Natural killer cell (primary cell): Measurements from ENCODE around the gene PRM3. TPM values are rescaled to one million over a fixed set of nuclear protein-coding genes. Genes with fewer than 3 reads are reported as not detected.

Experiments
- ATAC-seq, 3 donors: fragments of 150-1000 bp in 2 of 3; fragments of 200-7000 bp in 1 of 3; cut with Tn5 transposase; 1 replicate in 1 of 3; 2 replicates in 2 of 3; pipeline ENCODE4 v1.10.0; 2021; ENCODE audit warnings: mild to moderate bottlenecking in 2 of 3, moderate library complexity in 2 of 3
- DNase-seq, 2 donors: peaks; one replicate each; pipeline versions ENCODE4 v3.0.0 to v3.0.0-alpha.2; 2013 to 2021; ENCODE audit warnings: mixed read lengths in 1 of 2
- H3K27ac ChIP-seq: one replicate; pipeline ENCODE4 v1.5.1; 2013; ENCODE audit warnings: mild to moderate bottlenecking, low read length
- H3K27me3 ChIP-seq: one replicate; pipeline ENCODE4 v1.6.1; 2013; ENCODE audit warnings: low read length; ENCODE audit not compliant: control insufficient read depth, insufficient read depth
- H3K36me3 ChIP-seq: one replicate; pipeline ENCODE4 v1.6.1; 2013; ENCODE audit warnings: low read length; ENCODE audit not compliant: control insufficient read depth, insufficient read depth
- H3K4me1 ChIP-seq: one replicate; pipeline ENCODE4 v1.6.1; 2013; ENCODE audit warnings: low read length; ENCODE audit not compliant: control insufficient read depth, insufficient read depth
- H3K4me3 ChIP-seq: one replicate; pipeline ENCODE4 v1.5.1; 2013; ENCODE audit warnings: low read length
- H3K9me3 ChIP-seq: one replicate; pipeline ENCODE4 v1.6.1; 2013; ENCODE audit warnings: low read length; ENCODE audit not compliant: control insufficient read depth, insufficient read depth
- H3K27ac Mint-ChIP-seq, 2 donors: one replicate each; pipeline ENCODE4 v1.8.0; 2022; ENCODE audit warnings: mild to moderate bottlenecking in 2 of 2, mixed read lengths in 2 of 2, moderate library complexity in 1 of 2
- H3K27me3 Mint-ChIP-seq, 2 donors: one replicate each; pipeline ENCODE4 v1.8.0; 2022; ENCODE audit warnings: low read depth in 2 of 2, mixed read lengths in 2 of 2
- H3K36me3 Mint-ChIP-seq: one replicate; pipeline ENCODE4 v1.8.0; 2022; ENCODE audit warnings: mixed read lengths
- H3K4me1 Mint-ChIP-seq, 2 donors: one replicate each; pipeline ENCODE4 v1.8.0; 2022; ENCODE audit warnings: mixed read lengths in 2 of 2
- H3K4me3 Mint-ChIP-seq: one replicate; pipeline ENCODE4 v1.8.0; 2022; ENCODE audit warnings: mild to moderate bottlenecking, moderate library complexity, mixed read lengths
- H3K9me3 Mint-ChIP-seq, 2 donors: one replicate each; pipeline ENCODE4 v1.8.0; 2022; ENCODE audit warnings: mixed read lengths in 2 of 2
- WGBS: methylation state at CpG from one replicate; pipeline ENCODE4 v1.1.7; 2013; ENCODE audit warnings: missing lambda C conversion rate; ENCODE audit not compliant: insufficient coverage; 5-methylcytosine and 5-hydroxymethylcytosine counted together
- intact Hi-C: fragments of 100-400 bp; cut with micrococcal nuclease; formaldehyde crosslinking; loops from one replicate; pipeline ENCODE4 v1.14.2; 2022
- total RNA-seq, 4 donors: library from RNA; stranded (reverse); fragments of 120-200 nt in 1 of 4; gene quantifications; one replicate each; pipeline versions ENCODE4 v1.2.3 to v1.2.4, GENCODE V29; 2013 to 2022
- TF ChIP-seq, protein P1 (sequence below): fragments of 200-600 bp; IDR thresholded peaks from one replicate; pipeline ENCODE4 v1.8.0; 2022; ENCODE audit warnings: antibody characterized with exemption

Gene PRM3
- total RNA-seq, 3 donors from 2014 or later (not counting 1 experiment from before 2014, with no cell fraction given), result not detected

DNA sequence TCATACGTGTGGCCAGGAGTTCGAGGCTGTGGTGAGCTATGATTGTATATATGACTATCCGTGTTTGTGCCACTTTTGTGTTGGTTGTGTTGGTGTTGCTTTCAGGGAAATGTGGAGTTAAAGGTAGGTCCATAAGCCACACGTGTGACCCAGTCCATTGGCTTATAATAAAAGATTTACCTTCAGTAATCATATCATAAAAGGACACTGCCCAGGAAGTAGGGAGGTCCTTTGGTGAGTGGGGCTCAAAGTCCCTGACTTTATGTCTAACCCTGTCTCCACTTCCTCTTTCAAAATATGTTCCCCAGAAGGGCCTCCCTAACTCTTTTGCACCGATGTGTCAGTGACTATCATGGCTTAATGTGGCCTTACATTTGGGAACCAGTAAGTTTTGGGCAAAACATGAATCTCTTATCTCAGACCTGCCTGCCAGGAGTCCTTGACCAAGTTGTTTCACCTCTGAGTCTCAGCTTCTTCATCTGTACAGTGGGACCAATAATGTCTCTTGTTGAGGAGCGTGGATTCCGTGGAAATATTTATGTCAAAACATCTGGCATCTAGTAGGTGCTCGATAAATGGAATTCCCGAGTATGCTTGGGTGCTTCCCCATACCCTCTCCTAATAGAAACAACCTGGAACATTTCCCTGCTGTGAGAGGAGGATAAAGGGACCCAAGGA lies 9.1 kb downstream of the PRM3 start:
- TF ChIP-seq, protein P1, sequence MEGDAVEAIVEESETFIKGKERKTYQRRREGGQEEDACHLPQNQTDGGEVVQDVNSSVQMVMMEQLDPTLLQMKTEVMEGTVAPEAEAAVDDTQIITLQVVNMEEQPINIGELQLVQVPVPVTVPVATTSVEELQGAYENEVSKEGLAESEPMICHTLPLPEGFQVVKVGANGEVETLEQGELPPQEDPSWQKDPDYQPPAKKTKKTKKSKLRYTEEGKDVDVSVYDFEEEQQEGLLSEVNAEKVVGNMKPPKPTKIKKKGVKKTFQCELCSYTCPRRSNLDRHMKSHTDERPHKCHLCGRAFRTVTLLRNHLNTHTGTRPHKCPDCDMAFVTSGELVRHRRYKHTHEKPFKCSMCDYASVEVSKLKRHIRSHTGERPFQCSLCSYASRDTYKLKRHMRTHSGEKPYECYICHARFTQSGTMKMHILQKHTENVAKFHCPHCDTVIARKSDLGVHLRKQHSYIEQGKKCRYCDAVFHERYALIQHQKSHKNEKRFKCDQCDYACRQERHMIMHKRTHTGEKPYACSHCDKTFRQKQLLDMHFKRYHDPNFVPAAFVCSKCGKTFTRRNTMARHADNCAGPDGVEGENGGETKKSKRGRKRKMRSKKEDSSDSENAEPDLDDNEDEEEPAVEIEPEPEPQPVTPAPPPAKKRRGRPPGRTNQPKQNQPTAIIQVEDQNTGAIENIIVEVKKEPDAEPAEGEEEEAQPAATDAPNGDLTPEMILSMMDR, result no peak
- intact Hi-C loops, result no loop called here
- Mint-ChIP-seq H3K27me3 (peaks cover 8 to 9% of the 10 kb centered on the region in 2 donors), H3K4me3 (no peak overlapping the region), H3K9me3 (no peaks in the 10 kb centered on the region), H3K4me1 (peaks cover 6 to 10% of the 10 kb centered on the region in 2 donors), H3K27ac (peak overlapping the region in 1 of 2 donors; percentile 24), H3K36me3 (no peaks in the 10 kb centered on the region)
- H3K36me3 ChIP-seq, result no peaks in the 10 kb centered on the region
- no peaks in the 10 kb centered on the region for H3K27me3 ChIP-seq
- WGBS, result 69% methylated on average over 7 of the region's 9 CpGs
- H3K9me3 ChIP-seq, result no peaks in the 10 kb centered on the region
- ATAC-seq (no peak), DNase-seq (no peak)
- H3K4me3 ChIP-seq, result no peak overlapping the region
- H3K4me1 ChIP-seq, result peaks cover 10% of the 10 kb centered on the region
- no peak overlapping the region for H3K27ac ChIP-seq

DNA sequence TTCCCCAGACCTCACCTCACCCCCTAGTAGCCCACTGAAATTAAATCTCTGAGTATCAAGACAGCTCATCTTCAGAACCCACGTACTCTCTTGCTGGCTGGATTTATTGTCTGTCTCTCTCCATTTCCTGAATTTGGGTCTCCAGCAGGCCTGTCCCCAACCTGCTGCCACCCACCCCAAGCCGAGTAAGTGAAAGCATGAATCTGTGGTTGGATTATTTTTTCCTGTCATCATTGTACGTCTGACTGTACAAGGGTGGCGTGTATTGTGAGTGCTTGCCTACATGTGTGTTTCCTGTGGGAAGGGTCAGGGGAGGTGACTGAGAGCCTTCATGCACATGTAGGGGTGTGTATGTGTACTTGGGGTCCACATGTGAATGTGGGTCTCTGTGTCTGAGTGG lies 9.7 kb downstream of the PRM3 start:
- peak; percentile 31 to 63 (median 50) for ATAC-seq
- H3K4me3 ChIP-seq, result no peak overlapping the region
- H3K27me3 Mint-ChIP-seq, result peaks cover 8 to 9% of the 10 kb centered on the region in 2 donors
- intact Hi-C loops, result no loop called here
- TF ChIP-seq, protein P1, result no peak
- peaks cover 9 to 11% of the 10 kb centered on the region in 2 donors for H3K4me1 Mint-ChIP-seq
- no peak overlapping the region for H3K27ac ChIP-seq
- H3K4me1 ChIP-seq, result peaks cover 16% of the 10 kb centered on the region
- DNase-seq, result peak in 1 of 2 donors; percentile 62
- no peaks in the 10 kb centered on the region for H3K36me3 Mint-ChIP-seq
- H3K27me3 ChIP-seq, result no peaks in the 10 kb centered on the region
- H3K9me3 ChIP-seq, result no peaks in the 10 kb centered on the region
- H3K27ac Mint-ChIP-seq, result peak overlapping the region in 1 of 2 donors; percentile 24
- H3K36me3 ChIP-seq, result no peaks in the 10 kb centered on the region
- H3K9me3 Mint-ChIP-seq, result no peaks in the 10 kb centered on the region
- H3K4me3 Mint-ChIP-seq, result no peak overlapping the region
- WGBS, result 10% methylated on average over 4 of the region's 4 CpGs

DNA sequence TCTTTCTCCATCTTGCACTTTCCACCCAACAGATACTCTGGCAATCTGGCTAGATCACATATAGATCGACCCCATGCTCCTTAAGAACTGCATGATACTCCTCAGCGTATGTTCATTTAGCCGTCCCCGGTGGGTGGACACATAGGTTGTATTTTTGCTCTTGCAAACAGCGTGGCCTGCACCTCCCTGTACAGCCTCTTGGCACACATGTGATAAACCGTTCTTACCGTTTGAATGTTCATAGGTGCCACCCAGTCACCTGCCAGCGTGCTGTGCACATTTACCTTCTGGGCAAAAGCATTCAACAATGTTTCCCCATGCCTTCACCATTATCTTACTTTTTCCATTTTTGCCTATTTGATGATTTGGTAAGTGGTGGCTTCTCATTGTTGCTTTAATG lies 10.5 kb downstream of the PRM3 start:
- intact Hi-C loops, result no loop called here
- Mint-ChIP-seq H3K27me3 (peaks cover 3 to 8% of the 10 kb centered on the region in 2 donors), H3K36me3 (no peaks in the 10 kb centered on the region), H3K9me3 (no peaks in the 10 kb centered on the region), H3K4me1 (peaks cover 15 to 18% of the 10 kb centered on the region in 2 donors), H3K27ac (no peak overlapping the region), H3K4me3 (no peak overlapping the region)
- peaks cover 24% of the 10 kb centered on the region for H3K4me1 ChIP-seq
- H3K9me3 ChIP-seq, result no peaks in the 10 kb centered on the region
- ATAC-seq, result no peak
- no peak overlapping the region for H3K4me3 ChIP-seq
- 92% methylated on average over 8 of the region's 8 CpGs for WGBS
- H3K27ac ChIP-seq, result no peak overlapping the region
- no peaks in the 10 kb centered on the region for H3K27me3 ChIP-seq
- no peaks in the 10 kb centered on the region for H3K36me3 ChIP-seq
- DNase-seq, result no peak
- TF ChIP-seq, protein P1, result no peak

DNA sequence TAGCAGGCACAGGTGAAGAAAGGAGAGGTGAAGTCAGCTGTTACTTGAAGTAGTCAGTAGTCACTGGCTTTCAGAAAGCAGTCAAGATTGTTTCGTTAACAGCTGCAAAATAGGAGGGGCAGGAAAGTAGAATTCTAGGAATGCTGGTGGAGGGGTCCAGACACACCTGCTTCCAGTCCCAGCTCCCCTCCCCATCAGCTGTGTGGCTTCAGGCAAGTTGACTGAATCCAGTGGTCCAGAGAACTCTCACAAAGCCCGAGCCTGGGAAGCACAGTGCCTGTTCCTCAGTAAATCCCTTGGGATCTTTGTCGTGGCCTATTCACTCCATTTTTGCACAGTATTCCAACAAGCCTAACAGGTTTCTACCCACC lies 12.8 kb downstream of the PRM3 start:
- H3K4me3 Mint-ChIP-seq, result no peak overlapping the region
- peaks cover 22 to 30% of the 10 kb centered on the region in 2 donors for H3K4me1 Mint-ChIP-seq
- no peak overlapping the region for H3K27ac Mint-ChIP-seq
- no peak for ATAC-seq
- Histone ChIP-seq H3K27ac (no peak overlapping the region), H3K36me3 (no peaks in the 10 kb centered on the region), H3K4me3 (no peak overlapping the region), H3K4me1 (peaks cover 37% of the 10 kb centered on the region), H3K9me3 (no peaks in the 10 kb centered on the region), H3K27me3 (no peaks in the 10 kb centered on the region)
- TF ChIP-seq, protein P1, result no peak
- no peaks in the 10 kb centered on the region for H3K36me3 Mint-ChIP-seq
- peaks cover 0 to 3% of the 10 kb centered on the region in 2 donors for H3K27me3 Mint-ChIP-seq
- no peaks in the 10 kb centered on the region for H3K9me3 Mint-ChIP-seq
- no peak for DNase-seq
- intact Hi-C loops, result no loop called here
- WGBS, result 93% methylated on average over 3 of the region's 3 CpGs
